HG02970 (cell line): ENCODE measurements around the gene CLEC4F.

ENCODE experiments used
- ATAC-seq: cut with Tn5 transposase; IDR thresholded peaks from one replicate; pipeline ENCODE4 v1.9.1; 2021; ENCODE audit warnings: mild to moderate bottlenecking, moderate library complexity, moderate number of reproducible peaks; ENCODE audit not compliant: unreplicated experiment, low FRiP score

CLEC4F gene

GRCh38 chr2:70759446-70759845 lies 61.0 kb downstream of the CLEC4F start:
- ATAC-seq: no peak
